HepG2 (cell line): ENCODE measurements around the gene ABCF1. TPM values are rescaled to one million over a fixed set of nuclear protein-coding genes. Genes with fewer than 3 reads are reported as not detected.

ENCODE experiments used
- AKAP8 ChIP-seq: sonication (generic); formaldehyde crosslinking; IDR thresholded peaks from 2 replicates; pipeline ENCODE4 v1.5.1; 2020; ENCODE audit warnings: mild to moderate bottlenecking, missing genetic modification reagents
- ARID2 ChIP-seq: sonication (generic); formaldehyde crosslinking; IDR thresholded peaks from 2 replicates; pipeline ENCODE4 v1.8.1; 2022; ENCODE audit warnings: mild to moderate bottlenecking, missing genetic modification reagents, borderline replicate concordance
- ARNT2 ChIP-seq: sonication (generic); formaldehyde crosslinking; IDR thresholded peaks from 2 replicates; pipeline ENCODE4 v1.8.0; 2022; ENCODE audit warnings: mild to moderate bottlenecking, low read depth, missing genetic modification reagents, moderate library complexity
- CCAR2 ChIP-seq: fragments of 200-400 bp; formaldehyde crosslinking; optimal IDR thresholded peaks from 2 replicates; pipeline ENCODE3; 2018; ENCODE audit warnings: low read depth, mild to moderate bottlenecking, low read length, moderate library complexity
- JUN ChIP-seq: sonication (generic); formaldehyde crosslinking; IDR thresholded peaks from 2 replicates; pipeline ENCODE4 v1.4.0; 2020; ENCODE audit warnings: mild to moderate bottlenecking, missing genetic modification reagents
- KMT2B ChIP-seq: IDR thresholded peaks from 2 replicates; pipeline ENCODE4 v1.6.1; 2016; ENCODE audit warnings: missing genetic modification reagents, missing compliant biosample characterization
- MBD4 ChIP-seq: IDR thresholded peaks from 2 replicates; pipeline ENCODE4 v1.6.1; 2012; ENCODE audit warnings: low read length, inconsistent platforms, borderline replicate concordance
- PHF21A ChIP-seq: sonication (generic); formaldehyde crosslinking; IDR thresholded peaks from 2 replicates; pipeline ENCODE4 v1.5.0; 2020; ENCODE audit warnings: mild to moderate bottlenecking, missing genetic modification reagents
- PHF8 ChIP-seq: sonication (generic); formaldehyde crosslinking; IDR thresholded peaks from 2 replicates; pipeline ENCODE4 v1.5.0; 2020; ENCODE audit warnings: missing genetic modification reagents
- SCMH1 ChIP-seq: sonication (generic); formaldehyde crosslinking; IDR thresholded peaks from 2 replicates; pipeline ENCODE4 v1.9.0; 2021; ENCODE audit warnings: missing genetic modification reagents, mild to moderate bottlenecking, borderline replicate concordance
- SOX13 ChIP-seq, 3 experiments: fragments of 450-650 bp in 1 of 3; sonication (generic) in 1 of 3; formaldehyde crosslinking in 1 of 3; IDR thresholded peaks in 2 of 3; conservative IDR thresholded peaks in 1 of 3; 2 replicates each; pipeline versions ENCODE4 v1.5.0 to v1.6.1; 2016 to 2020; ENCODE audit warnings: antibody characterized with exemption in 1 of 3, mild to moderate bottlenecking in 1 of 3, missing compliant biosample characterization in 1 of 3, missing genetic modification reagents in 1 of 3, moderate library complexity in 1 of 3
- TARDBP ChIP-seq: sonication (generic); formaldehyde crosslinking; IDR thresholded peaks from 2 replicates; pipeline ENCODE4 v1.8.0; 2022; ENCODE audit warnings: mild to moderate bottlenecking, missing genetic modification reagents
- ZC3H13 ChIP-seq: sonication (generic); formaldehyde crosslinking; IDR thresholded peaks from 2 replicates; pipeline ENCODE4 v1.8.1; 2023; ENCODE audit warnings: mild to moderate bottlenecking, missing genetic modification reagents, moderate library complexity
- ZEB1 ChIP-seq: IDR thresholded peaks from 2 replicates; pipeline ENCODE4 v1.6.1; 2012; ENCODE audit warnings: mild to moderate bottlenecking, low read depth, inconsistent platforms; ENCODE audit not compliant: insufficient replicate concordance
- ZNF138 ChIP-seq: sonication (generic); formaldehyde crosslinking; IDR thresholded peaks from 2 replicates; pipeline ENCODE4 v1.5.0; 2020; ENCODE audit warnings: mild to moderate bottlenecking, low read depth, missing genetic modification reagents
- ZNF33B ChIP-seq: sonication (generic); formaldehyde crosslinking; IDR thresholded peaks from 2 replicates; pipeline ENCODE4 v1.5.1; 2020; ENCODE audit warnings: mild to moderate bottlenecking, missing genetic modification reagents
- ZNF343 ChIP-seq: sonication (generic); formaldehyde crosslinking; IDR thresholded peaks from 2 replicates; pipeline ENCODE4 v1.4.0; 2020; ENCODE audit warnings: mild to moderate bottlenecking, missing genetic modification reagents
- ZNF446 ChIP-seq: sonication (generic); formaldehyde crosslinking; IDR thresholded peaks from 2 replicates; pipeline ENCODE4 v1.5.0; 2020; ENCODE audit warnings: mild to moderate bottlenecking, missing genetic modification reagents
- ZNF543 ChIP-seq: sonication (generic); formaldehyde crosslinking; IDR thresholded peaks from 2 replicates; pipeline ENCODE4 v1.4.0; 2020; ENCODE audit warnings: mild to moderate bottlenecking, missing genetic modification reagents
- ZNF607 ChIP-seq: sonication (generic); formaldehyde crosslinking; IDR thresholded peaks from 2 replicates; pipeline ENCODE4 v1.5.1; 2020; ENCODE audit warnings: missing genetic modification reagents, mild to moderate bottlenecking, borderline replicate concordance
- ZNF709 ChIP-seq: sonication (generic); formaldehyde crosslinking; IDR thresholded peaks from 2 replicates; pipeline ENCODE4 v1.5.0; 2020; ENCODE audit warnings: mild to moderate bottlenecking, missing genetic modification reagents
- ZNF816 ChIP-seq: sonication (generic); formaldehyde crosslinking; IDR thresholded peaks from 2 replicates; pipeline ENCODE4 v1.8.0; 2022; ENCODE audit warnings: missing genetic modification reagents, mild to moderate bottlenecking, borderline replicate concordance
- ZNF850 ChIP-seq: sonication (generic); formaldehyde crosslinking; conservative IDR thresholded peaks from 2 replicates; pipeline ENCODE4 v1.9.0; 2021; ENCODE audit warnings: mild to moderate bottlenecking, missing genetic modification reagents
- ZNF883 ChIP-seq: sonication (generic); formaldehyde crosslinking; IDR thresholded peaks from 2 replicates; pipeline ENCODE4 v1.5.1; 2020; ENCODE audit warnings: mild to moderate bottlenecking, missing genetic modification reagents; ENCODE audit errors: not compliant biosample characterization
- polyA plus RNA-seq, 8 experiments: library from polyadenylated mRNA; depleted of rRNA in 3 of 8; stranded (reverse) in 7 of 8; unstranded in 1 of 8; fragments of >200 nt; fragmentation: Illumina TruSeq in 4 of 8; extraction: Trizol in 4 of 8; gene quantifications; 2 replicates each; pipeline versions ENCODE4 v1.2.1 to v1.2.3, GENCODE V29; 2011 to 2016; ENCODE audit warnings: low read depth in 4 of 8, missing spikeins in 1 of 8, mixed read lengths in 1 of 8; ENCODE audit not compliant: insufficient read depth in 1 of 8
- total RNA-seq, 5 experiments: library from RNA; depleted of rRNA; stranded (reverse); fragments of >200 nt; fragmentation: Illumina TruSeq; extraction: Trizol; gene quantifications; 2 replicates each; pipeline ENCODE4 v1.2.3, GENCODE V29; 2016; ENCODE audit warnings: low read depth in 1 of 5
- TF ChIP-seq, protein P1 (sequence below): sonication (generic); formaldehyde crosslinking; IDR thresholded peaks from 2 replicates; pipeline ENCODE4 v1.4.0; 2020; ENCODE audit warnings: missing genetic modification reagents
- TF ChIP-seq, protein P2 (sequence below): IDR thresholded peaks from 2 replicates; pipeline ENCODE4 v1.6.1; 2016
- TF ChIP-seq, protein P3 (sequence below): sonication (generic); formaldehyde crosslinking; IDR thresholded peaks from 2 replicates; pipeline ENCODE4 v1.8.1; 2022; ENCODE audit warnings: mild to moderate bottlenecking, missing genetic modification reagents
- TF ChIP-seq, protein P4 (sequence below): IDR thresholded peaks from 2 replicates; pipeline ENCODE4 v1.6.1; 2012; ENCODE audit warnings: inconsistent platforms

Gene ABCF1
- total and polyA plus RNA-seq, 2 of the 13 experiments (the other 11 are each of a cell fraction or from before 2014, with no cell fraction given) = 25.4 to 98.9 TPM

DNA sequence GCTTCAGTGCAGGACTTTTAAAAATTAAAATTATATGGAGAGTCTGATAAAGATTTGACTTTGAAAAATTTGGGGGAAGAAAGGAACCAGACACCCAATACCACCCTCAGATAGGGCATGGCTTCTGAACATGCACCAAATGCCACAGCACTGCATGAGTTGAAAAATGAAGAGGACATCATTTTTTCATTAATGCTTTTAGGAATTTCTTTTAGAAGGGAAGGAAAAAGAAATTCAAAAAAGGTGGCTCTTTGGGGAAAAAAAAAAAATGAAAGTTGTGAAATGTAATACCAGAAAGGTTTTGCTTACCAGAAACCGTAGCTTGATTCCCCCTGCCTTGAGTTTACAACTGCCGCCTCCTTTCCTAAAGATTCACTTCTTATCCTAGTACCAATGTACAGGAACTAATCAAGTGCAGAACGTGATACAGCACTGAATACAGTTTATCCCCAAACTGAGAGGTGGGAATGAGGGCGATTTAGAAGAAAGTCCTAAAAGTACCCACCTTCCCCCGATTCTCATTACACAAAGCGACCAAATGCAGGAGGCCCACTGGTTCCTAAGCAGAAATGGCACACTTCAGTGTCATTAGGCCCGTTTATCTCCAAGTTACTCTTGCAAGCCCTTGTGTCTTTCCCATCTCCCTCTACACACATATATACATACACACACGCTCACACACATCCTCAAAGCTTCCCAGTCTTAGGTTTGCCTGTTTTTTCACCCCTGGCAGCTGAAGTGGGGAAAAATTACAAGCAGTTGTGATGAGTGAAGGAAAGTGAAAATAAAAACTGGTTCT is 43.0 kb downstream of the ABCF1 start (continued):
- TF ChIP-seq AKAP8 (CRISPR knock-in tag) (0 out of 2 replicates have a peak, but pooled peaks have one; percentile 58), JUN (CRISPR knock-in tag) (0 out of 2 replicates have a peak, but pooled peaks have one; percentile 10), ZNF816 (CRISPR knock-in tag) (peak; percentile 7; the same call in 1 of the 2 replicates), CCAR2 (peak; percentile 54), ZNF446 (CRISPR knock-in tag) (0 out of 2 replicates have a peak, but pooled peaks have one; percentile 47), ZNF883 (no peak), SCMH1 (no peak), ZNF543 (CRISPR knock-in tag) (no peak), PHF8 (peak; percentile 40), ZNF607 (CRISPR knock-in tag) (peak; percentile 75; the same call in 1 of the 2 replicates), KMT2B (CRISPR knock-in tag) (peak; percentile 54; the same call in 1 of the 2 replicates), PHF21A (CRISPR knock-in tag) (0 out of 2 replicates have a peak, but pooled peaks have one; percentile 23), ZNF850 (CRISPR knock-in tag) (peak; percentile 76; the same call in 1 of the 2 replicates), TARDBP (CRISPR knock-in tag) (no peak; the same call in 1 of the 2 replicates), SOX13 (IDR thresholded peaks at IDR 0.05) (0 out of 2 replicates have a peak, but pooled peaks have one; percentile 9), SOX13 (CRISPR knock-in tag; conservative IDR thresholded peaks at IDR 0.05 in 1 of 2, IDR thresholded peaks at IDR 0.05 in 1 of 2) (no peak), ZC3H13 (CRISPR knock-in tag) (peak; percentile 68; the same call in 1 of the 2 replicates), ZNF138 (no peak), ZEB1 (peak; percentile 22), ZNF343 (CRISPR knock-in tag) (no peak), ARNT2 (CRISPR knock-in tag) (0 out of 2 replicates have a peak, but pooled peaks have one; percentile 60), ZNF709 (CRISPR knock-in tag) (peak; percentile 39; the same call in 1 of the 2 replicates), ZNF33B (CRISPR knock-in tag) (0 out of 2 replicates have a peak, but pooled peaks have one; percentile 38), MBD4 (peak; percentile 84), ARID2 (CRISPR knock-in tag) (peak; percentile 76; the same call in 1 of the 2 replicates)
- TF ChIP-seq, protein P1, sequence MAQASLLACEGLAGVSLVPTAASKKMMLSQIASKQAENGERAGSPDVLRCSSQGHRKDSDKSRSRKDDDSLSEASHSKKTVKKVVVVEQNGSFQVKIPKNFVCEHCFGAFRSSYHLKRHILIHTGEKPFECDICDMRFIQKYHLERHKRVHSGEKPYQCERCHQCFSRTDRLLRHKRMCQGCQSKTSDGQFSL = 0 out of 2 replicates have a peak, but pooled peaks have one; percentile 5
- TF ChIP-seq, protein P2, sequence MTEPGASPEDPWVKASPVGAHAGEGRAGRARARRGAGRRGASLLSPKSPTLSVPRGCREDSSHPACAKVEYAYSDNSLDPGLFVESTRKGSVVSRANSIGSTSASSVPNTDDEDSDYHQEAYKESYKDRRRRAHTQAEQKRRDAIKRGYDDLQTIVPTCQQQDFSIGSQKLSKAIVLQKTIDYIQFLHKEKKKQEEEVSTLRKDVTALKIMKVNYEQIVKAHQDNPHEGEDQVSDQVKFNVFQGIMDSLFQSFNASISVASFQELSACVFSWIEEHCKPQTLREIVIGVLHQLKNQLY = no peak
- TF ChIP-seq, protein P3, sequence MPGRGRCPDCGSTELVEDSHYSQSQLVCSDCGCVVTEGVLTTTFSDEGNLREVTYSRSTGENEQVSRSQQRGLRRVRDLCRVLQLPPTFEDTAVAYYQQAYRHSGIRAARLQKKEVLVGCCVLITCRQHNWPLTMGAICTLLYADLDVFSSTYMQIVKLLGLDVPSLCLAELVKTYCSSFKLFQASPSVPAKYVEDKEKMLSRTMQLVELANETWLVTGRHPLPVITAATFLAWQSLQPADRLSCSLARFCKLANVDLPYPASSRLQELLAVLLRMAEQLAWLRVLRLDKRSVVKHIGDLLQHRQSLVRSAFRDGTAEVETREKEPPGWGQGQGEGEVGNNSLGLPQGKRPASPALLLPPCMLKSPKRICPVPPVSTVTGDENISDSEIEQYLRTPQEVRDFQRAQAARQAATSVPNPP (CRISPR knock-in tag) = peak; percentile 0; the same call in 1 of the 2 replicates
- TF ChIP-seq, protein P4, sequence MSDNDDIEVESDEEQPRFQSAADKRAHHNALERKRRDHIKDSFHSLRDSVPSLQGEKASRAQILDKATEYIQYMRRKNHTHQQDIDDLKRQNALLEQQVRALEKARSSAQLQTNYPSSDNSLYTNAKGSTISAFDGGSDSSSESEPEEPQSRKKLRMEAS = peak; percentile 40; the same call in 1 of the 2 replicates
